NAMALWA (cell line): Measurements from ENCODE around the gene PERCC1.
A peak's percentile ranks its signal among the peaks of the same experiment; 100 is the strongest.
"Not testable (repeated sequence)": the region's sequence is repeated elsewhere in the genome, so short reads cannot be mapped to it uniquely, and the experiment has no call there.

Source experiments
- DNase-seq: peaks from one replicate; pipeline ENCODE4 v3.0.0-alpha.2; 2015; ENCODE audit warnings: low spot score

PERCC1 gene

DNA sequence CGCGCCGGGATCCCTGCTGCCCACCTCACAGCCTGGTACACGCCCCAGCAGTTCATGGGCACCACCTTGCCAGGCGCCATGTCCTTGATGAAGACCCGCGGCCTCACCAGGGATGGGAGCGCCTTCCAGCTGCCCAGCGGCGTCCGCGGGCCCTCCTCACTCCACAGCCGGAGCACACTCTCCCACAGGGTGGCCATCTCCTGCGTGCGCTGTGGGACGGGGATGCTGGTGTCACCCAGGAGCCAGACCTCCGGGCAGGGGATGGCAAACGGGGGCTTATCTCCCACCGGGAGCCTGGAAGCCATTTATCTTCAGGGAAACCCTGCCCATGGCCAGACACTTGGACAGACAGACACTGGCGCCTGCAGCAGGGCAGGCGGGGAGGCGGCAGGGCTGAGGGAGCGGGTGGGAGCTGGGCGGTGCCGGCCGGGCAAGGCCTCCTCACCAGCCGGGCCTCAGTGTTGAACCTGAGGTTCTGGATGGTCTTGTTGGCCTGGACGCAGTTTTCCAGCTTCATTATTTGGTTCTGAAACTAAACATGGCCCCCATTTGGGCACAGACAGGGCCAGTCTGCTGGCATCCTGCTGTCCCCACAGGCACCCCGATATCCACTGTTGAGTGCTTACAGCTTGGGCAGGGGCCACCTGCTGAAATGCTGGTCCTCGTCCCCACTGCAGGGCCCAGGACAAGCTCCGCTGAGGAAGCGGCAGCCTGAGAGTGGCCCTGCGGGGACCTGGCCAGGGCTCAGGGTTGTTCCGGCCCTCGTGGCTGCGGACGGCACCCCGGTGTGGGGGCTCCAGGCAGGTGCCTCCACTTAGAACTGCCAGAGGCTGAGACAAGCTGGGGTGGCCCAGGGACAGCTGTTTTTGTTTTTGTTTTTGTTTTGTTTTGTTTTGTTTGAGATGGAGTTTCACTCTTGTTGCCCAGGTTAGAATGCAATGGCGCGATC, 4.0 kb downstream of the PERCC1 start:
- no peak for DNase-seq

DNA sequence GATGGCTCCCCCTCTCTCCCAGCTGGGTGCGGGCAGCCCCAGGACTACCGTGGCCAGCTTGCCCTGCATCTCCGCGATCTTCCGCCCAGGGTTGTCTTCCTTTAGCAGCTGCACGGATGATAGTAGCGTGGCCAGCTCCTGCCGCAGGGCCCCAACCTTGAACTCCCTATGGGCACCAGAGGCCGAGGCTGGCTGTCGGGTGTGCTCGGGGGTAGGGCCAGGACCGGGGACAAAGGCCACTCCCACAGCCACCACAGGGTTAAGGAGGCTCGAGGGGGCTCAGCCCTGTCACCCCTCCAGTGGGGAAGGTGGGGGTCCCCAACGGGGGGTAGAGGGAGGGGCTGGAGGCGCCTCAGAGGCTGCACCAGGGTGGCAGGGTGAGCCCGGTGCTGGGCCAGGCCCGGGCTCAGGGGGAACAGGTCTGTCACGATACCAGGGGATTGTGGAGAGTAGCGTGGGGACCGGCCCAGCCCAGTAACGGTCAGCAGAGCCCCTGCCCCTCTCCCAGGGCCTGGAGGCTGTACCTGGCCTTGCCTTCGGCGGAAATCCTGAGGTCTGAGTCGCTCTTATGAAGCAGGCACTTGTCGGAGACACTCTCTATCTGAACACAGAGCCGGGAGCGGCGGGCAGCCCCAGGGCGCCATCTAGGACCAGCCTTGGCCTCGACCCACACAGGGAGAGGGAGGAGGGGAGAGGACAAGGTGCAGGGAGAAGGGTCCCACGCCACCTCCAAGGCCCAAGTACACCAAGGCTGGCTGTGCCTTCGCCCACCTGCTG, 5.2 kb downstream of the PERCC1 start:
- DNase-seq, result no peak

- DNase-seq, result no peak
Observed at GRCh38 chr16:1436731-1437355, 6.0 kb downstream of the PERCC1 start.

DNA sequence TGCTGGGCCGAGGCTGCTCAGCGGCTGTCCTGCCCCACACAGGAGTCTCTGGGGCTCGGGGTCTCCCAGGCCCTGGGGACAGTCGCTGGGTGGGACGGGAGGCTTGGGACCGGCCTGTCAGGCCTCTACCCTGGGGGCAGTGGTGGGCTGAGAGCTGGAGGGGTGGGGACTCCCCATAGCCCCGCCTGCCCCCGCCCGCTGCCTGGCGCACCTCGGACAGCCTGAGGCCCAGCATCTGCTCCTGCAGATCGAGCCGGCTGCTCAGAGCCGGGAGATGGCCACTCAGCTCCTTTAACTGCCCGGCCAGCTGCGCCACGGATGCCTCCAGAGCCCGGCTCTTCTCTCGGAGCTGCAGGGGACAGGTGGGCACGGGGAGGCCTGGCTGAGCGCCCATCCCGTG, 6.7 kb downstream of the PERCC1 start:
- DNase-seq, result no peak

GRCh38 chr16:1438229-1439057, 7.6 kb downstream of the PERCC1 start:
- no peak for DNase-seq

GRCh38 chr16:1439058-1439698, 8.3 kb downstream of the PERCC1 start:
- DNase-seq, result no peak

GRCh38 chr16:1439699-1440074, 8.8 kb downstream of the PERCC1 start:
- DNase-seq, result not testable (repeated sequence)

DNA sequence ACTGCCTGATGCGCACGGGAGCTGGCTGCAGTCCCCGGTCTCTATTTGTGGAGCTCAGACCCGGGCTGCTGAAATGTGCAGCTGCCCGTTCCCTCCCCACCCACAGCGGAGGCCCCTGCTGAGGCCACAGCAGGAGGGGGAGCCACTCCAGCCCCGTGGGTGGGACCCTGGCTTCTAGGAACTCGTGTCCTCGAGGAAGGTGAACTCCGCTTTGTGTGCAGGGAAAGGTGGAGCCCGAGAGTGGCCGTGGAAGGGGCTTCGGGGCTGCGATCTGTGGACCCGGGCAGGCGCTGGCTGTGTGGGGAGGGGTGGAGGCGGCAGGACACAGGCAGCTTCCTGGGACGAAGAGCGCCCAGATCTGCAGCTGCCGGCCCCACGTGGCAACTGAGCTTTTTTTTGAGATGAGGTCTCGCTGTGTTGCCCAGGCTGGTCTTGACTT, 10.5 kb downstream of the PERCC1 start:
- DNase-seq, result no peak

GRCh38 chr16:1442697-1443096, 11.8 kb downstream of the PERCC1 start:
- no peak for DNase-seq

DNA sequence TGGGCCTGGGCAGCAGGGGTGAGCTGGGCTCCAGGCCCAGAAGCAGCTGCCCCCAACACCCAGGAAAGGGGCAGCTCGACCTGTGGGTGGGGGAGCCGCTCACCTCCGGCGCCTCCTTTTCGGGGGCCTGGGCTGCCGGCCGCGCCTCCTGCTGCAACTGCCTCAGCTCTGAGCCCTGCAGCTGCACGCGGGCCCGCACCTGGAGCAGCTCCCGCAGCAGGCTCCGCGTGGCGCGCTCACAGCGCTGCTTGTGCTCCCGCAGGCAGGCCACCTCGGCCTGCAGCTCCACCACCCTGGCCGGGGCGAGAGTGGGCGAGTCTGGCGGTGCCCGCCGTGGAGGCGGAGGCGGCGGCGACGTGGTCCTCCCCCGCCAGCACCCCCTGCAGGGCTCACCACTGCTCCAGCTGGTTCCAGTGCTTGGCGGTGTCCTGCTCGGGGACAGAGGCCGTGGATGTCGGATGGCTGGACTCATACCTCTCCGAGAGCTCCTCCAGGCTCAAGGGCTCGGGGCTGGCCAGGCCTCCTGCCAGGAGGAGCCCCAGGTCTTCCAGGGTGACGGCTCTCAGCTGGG, 12.6 kb downstream of the PERCC1 start:
- no peak for DNase-seq

- no peak for DNase-seq
Observed at GRCh38 chr16:1443980-1444729, 13.3 kb downstream of the PERCC1 start, which contains the start of gene CCDC154. TSS of gene CCDC154 (minus strand) at chr16:1444556. CDS start at chr16:1444322, 234 bp downstream.

DNA sequence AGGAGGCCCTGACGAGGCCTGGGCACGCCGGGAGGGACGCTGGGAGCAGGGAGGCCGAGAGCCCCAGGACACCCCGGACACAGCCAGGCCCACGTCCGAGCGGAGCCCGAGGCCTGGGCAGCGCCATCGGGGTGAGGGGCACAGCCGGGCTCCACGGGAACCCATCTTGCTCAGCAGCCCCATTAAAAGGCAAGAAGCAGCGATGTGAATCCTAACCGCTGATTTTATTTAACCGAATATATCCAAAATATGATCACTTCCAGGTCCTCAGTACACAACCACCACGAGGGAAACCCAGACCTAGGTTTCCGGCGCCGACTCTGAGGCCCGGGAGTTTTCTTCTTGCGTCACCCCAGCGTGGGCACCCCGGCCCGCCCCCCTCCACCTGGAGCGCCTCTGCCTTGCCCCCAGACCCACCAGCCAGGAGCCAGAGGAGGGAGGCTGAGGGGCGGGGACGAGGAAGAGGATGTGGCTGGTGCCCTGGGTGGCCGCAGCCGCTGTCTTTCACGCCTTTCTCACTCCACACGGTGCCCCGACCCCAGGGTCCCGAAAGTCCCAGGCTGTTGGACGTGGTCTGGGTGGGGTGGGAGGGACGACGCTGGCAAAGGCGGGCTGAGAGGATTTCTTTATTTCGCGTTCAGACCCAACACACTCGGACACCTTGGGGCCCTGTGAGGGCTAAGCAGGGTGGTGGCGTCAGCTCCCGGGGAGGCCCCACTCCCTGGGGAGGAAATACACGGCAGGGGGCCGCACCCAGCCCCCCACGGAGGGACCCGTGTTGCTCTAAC, 14.0 kb downstream of the PERCC1 start:
- DNase-seq, result peak; percentile 39

DNA sequence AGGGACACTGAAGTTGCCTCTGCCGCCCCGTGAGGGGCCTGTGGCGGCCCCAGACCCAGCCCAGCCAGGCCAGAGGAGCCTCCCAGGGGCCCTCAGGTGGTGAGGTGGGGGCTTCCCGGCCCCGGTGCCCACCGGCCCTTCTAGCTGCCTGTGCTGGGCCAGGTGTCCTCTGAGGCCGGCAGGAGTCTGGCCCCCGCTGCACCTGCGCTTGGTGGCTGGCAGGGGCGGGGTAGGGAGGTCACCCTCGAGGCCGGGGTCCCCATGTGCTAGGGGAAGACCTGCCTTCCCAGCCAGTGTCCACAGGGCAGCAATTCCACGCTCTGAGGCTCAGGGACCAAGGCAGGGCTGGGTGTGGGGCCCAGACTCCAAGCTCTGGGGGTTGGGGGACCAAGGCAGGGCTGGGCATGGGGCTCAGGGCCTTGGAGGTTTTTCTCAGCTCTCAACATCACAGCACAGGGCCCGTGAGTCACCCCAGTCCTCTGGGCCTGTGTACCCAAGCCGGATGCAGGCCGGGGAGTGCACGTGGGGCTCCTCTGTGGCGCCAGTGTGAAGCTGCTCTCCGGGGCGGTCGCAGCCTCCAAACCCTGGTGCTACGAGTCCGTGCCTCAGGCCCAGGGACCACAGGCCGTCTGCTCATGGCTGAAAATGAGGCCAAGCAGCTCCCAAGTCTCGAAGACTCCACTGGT, 14.8 kb downstream of the PERCC1 start:
- DNase-seq, result no peak

DNA sequence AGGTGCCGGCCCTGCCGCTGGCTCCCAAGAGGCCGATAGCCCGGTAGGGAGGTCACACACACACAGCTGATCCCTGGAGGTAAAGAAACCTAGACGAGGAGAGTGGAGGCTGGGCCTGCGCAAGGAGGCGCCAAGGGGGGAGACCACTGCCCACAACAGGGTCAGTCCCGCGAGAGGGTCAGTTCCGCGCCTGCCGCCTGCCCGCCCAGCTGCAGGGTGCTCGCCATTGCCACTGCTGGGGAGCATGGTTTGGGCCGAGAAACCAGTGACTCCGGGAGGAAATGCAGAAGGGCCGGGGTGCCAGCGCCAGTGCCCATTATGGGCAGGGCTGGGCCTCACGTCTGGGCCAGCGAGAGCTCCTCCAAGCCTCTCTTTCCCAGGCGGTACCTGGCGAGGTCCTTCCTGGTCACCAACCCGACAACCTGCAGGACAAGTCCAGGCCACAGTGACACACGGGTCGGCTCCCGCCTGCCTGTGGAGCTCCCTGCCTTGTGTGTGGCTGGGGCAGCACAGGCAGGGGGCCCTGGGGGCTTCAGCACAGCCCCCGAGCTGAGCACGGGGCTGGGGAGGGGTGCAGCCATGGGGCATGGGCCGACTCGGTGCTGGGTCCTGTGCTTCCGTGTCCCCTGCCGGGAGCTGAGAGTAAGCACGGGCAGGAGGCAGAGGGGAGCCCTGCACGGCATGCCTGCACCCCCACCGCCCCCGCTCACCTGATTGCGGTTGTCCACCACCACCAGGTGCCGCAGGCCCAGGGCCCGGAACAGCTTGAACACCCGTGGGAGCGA, 15.6 kb downstream of the PERCC1 start:
- no peak for DNase-seq

GRCh38 chr16:1447965-1448364, 17.1 kb downstream of the PERCC1 start:
- DNase-seq, result no peak

- DNase-seq, result no peak
Observed at GRCh38 chr16:1448536-1449116, 17.7 kb downstream of the PERCC1 start.

DNA sequence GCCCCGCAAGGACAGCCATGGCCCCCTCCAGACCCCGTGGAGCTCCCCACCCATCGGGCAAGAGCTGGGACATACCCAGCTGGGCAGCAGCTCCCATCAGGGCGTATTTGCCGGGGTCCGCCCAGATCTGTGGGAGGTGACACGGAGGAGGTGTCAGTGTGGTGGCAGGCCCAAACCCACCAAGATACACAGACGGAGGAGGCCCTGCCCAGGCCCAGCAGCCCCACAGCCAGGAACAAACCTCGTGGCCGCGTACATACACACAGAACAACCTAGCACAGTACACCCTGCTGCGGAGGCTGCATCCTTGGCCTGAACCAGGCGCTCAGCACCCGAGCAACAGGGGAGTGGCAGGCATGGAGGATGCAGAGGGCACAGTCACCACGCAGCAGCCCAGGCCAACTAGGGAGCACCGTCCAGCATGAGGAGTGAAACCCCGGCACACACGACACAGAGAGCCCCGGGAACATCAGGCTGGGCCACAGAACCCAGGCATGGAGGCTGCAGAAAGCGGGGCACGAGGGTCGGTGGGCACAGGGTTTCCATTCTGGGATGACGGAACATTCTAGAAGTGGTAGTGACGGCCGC, 18.4 kb downstream of the PERCC1 start:
- DNase-seq, result no peak
